Measurements from ENCODE around the gene CEP170. TPM values are rescaled to one million over a fixed set of nuclear protein-coding genes. Genes with fewer than 3 reads are reported as not detected.
A peak's percentile ranks its signal among the peaks of the same experiment; 100 is the strongest.

The CEP170 gene
- total and polyA plus RNA-seq, 10 of the 15 experiments (the other 5 are each of a cell fraction or from before 2014, with no cell fraction given) = 15.0 to 67.3 (median 40.2) TPM

DNA sequence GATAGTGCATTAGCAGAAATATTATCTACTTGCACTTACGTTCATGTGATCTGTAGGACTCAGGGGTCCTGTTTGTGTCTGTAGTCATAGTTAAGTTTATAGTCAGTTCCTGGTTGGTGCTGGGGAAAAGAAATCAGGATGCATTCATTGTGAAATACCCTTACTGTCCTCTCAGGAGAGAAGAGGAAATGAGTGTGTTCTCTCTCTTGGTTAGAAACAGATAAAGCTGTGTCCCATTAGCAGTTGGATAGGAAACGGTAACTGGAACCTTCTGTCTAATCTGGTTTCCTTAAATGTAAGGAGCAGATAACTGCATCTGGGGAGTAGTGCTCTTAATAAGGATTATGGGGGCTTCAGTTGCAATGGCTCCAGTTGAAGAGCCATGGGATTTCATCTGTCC is 9.6 kb upstream of the CEP170 start:
- RAD21 ChIA-PET (ENCODE audit: unreplicated experiment) = no interaction called here
- Histone ChIP-seq H3K79me2 (ENCODE audit: control insufficient read depth, insufficient read depth, low read length) (no peaks in the 10 kb centered on the region; the same call in 1 of the 2 replicates), H3K27ac (ENCODE audit: control insufficient read depth, insufficient read depth) (no peak overlapping the region), H3K36me3 (ENCODE audit: control insufficient read depth in 2 of 2, insufficient read depth in 2 of 2, low read length in 1 of 2) (no peaks in the 10 kb centered on the region), H3K4me3 (no peak overlapping the region), H2AFZ (ENCODE audit: control insufficient read depth, low read depth, low read length) (no peak overlapping the region; the same call in 1 of the 2 replicates), H4K20me1 (ENCODE audit: control insufficient read depth, insufficient read depth) (no peaks in the 10 kb centered on the region), H3K4me2 (ENCODE audit: control insufficient read depth, insufficient read depth) (no peak overlapping the region), H3K9me3 (replicated peaks; ENCODE audit: control insufficient read depth, insufficient read depth, low read length) (no peaks in the 10 kb centered on the region), H3K4me1 (ENCODE audit: control insufficient read depth, insufficient read depth, low read length) (peaks cover 5% of the 10 kb centered on the region), H3K27me3 (replicated peaks in 1 of 2; ENCODE audit: control insufficient read depth in 2 of 2, insufficient read depth in 2 of 2, low read length in 1 of 2) (no peaks in the 10 kb centered on the region), H3K9ac (ENCODE audit: control insufficient read depth, insufficient read depth, low read length) (no peak overlapping the region)
- CTCF ChIA-PET = interaction anchor here (0.8 to 1.9 kb wide), 2 partner anchors 8 kb away, joined by 3 to 5 read pairs; partner anchors contain the start of gene SDCCAG8
- WGBS (ENCODE audit: insufficient coverage, insufficient replicate concordance, low lambda C conversion rate, missing lambda C conversion rate) = 49% methylated on average over 2 of the region's 2 CpGs
- BruUV-seq (replicated peaks) = no TSS peak
- intact Hi-C loops (cut with micrococcal nuclease; ENCODE audit: unreplicated experiment) (no loop called here), in situ Hi-C loops (cut with MboI) (no loop called here)
- no peak for FAIRE-seq
- TF ChIP-seq GATAD2B (conservative IDR thresholded peaks at IDR 0.05; ENCODE audit: low read depth) = no peak
- peak in 1 of 2 experiments; percentile 23; a peak in 1 of 4 replicates for TF ChIP-seq ETV6 (conservative IDR thresholded peaks at IDR 0.05 in 1 of 2, IDR thresholded peaks at IDR 0.05 in 1 of 2; ENCODE audit: borderline replicate concordance in 1 of 2, low read depth in 1 of 2)
- POLR2A ChIA-PET = interaction anchor here (1.0 to 1.7 kb wide), 2 partner anchors 9 to 10 kb away, joined by 3 to 6 read pairs; partner anchors contain the start of genes CEP170 and SDCCAG8
- SMC1A ChIA-PET (ENCODE audit: uncharacterized antibody, unreplicated experiment) = interaction anchor here (1.2 to 1.3 kb wide), 2 partner anchors 8 to 48 kb away, joined by 3 to 4 read pairs; no protein-coding TSS in a partner anchor
- peak; percentile 38 for ATAC-seq
- no peak for DNase-seq (ENCODE audit: low read depth, low spot score)

DNA sequence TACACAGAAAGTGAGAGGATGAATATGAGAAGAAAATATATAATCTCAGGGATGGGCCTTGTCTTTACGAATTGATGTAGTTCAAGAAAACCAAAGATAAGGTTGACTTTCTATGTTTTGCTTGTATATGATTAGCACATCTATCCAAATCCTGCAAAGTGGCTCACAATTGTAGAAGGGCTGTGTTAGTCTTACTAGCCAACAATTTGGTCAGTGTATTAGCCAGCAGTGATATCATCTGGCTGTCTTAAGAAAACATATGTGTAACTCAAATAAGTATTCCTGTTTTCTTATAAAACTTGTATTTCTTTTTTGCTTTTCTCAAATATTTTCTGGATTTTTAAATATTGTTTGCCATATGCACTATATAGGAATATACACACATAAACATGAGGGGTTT is 6.3 kb upstream of the CEP170 start:
- Histone ChIP-seq H3K27ac (ENCODE audit: control insufficient read depth, insufficient read depth) (no peak overlapping the region), H3K27me3 (replicated peaks in 1 of 2; ENCODE audit: control insufficient read depth in 2 of 2, insufficient read depth in 2 of 2, low read length in 1 of 2) (no peaks in the 10 kb centered on the region), H3K4me3 (no peak overlapping the region), H3K79me2 (ENCODE audit: control insufficient read depth, insufficient read depth, low read length) (peaks cover 15% of the 10 kb centered on the region), H4K20me1 (ENCODE audit: control insufficient read depth, insufficient read depth) (no peaks in the 10 kb centered on the region), H2AFZ (ENCODE audit: control insufficient read depth, low read depth, low read length) (no peak overlapping the region), H3K9ac (ENCODE audit: control insufficient read depth, insufficient read depth, low read length) (no peak overlapping the region), H3K4me2 (ENCODE audit: control insufficient read depth, insufficient read depth) (no peak overlapping the region), H3K36me3 (ENCODE audit: control insufficient read depth in 2 of 2, insufficient read depth in 2 of 2, low read length in 1 of 2) (no peaks in the 10 kb centered on the region), H3K4me1 (ENCODE audit: control insufficient read depth, insufficient read depth, low read length) (peaks cover 10% of the 10 kb centered on the region), H3K9me3 (replicated peaks; ENCODE audit: control insufficient read depth, insufficient read depth, low read length) (no peaks in the 10 kb centered on the region)
- ChIA-PET SMC1A (ENCODE audit: uncharacterized antibody, unreplicated experiment) (interaction anchor here (0.7 kb wide), 1 partner anchor 12 kb away, joined by 4 read pairs; no protein-coding TSS in a partner anchor), CTCF (no interaction called here), RAD21 (ENCODE audit: unreplicated experiment) (no interaction called here), POLR2A (no interaction called here)
- no TSS peak for BruUV-seq (replicated peaks)
- intact Hi-C loops (cut with micrococcal nuclease; ENCODE audit: unreplicated experiment) = no loop called here
- FAIRE-seq (no peak), DNase-seq (ENCODE audit: low read depth, low spot score) (no peak), ATAC-seq (no peak)
- in situ Hi-C loops (cut with MboI) = no loop called here
- 100% methylated on average over 1 of the region's 1 CpG for WGBS (ENCODE audit: insufficient coverage, insufficient replicate concordance, low lambda C conversion rate, missing lambda C conversion rate)
- TF ChIP-seq NBN (IDR thresholded peaks at IDR 0.05) = no peak
- TF ChIP-seq EED (IDR thresholded peaks at IDR 0.05; ENCODE audit: low read depth) = no peak
- TF ChIP-seq CREM (IDR thresholded peaks at IDR 0.05; ENCODE audit: low read depth) = no peak
- no peak for TF ChIP-seq POU2F2 (IDR thresholded peaks at IDR 0.05; ENCODE audit: borderline replicate concordance, low read depth, low read length)
- TF ChIP-seq ESRRA (IDR thresholded peaks at IDR 0.05; ENCODE audit: low read length) = no peak
- TF ChIP-seq ZNF622 (IDR thresholded peaks at IDR 0.05) = no peak
- no peak for TF ChIP-seq SPI1 (IDR thresholded peaks at IDR 0.05; ENCODE audit: borderline replicate concordance, insufficient read depth, low read depth, low read length)
- TF ChIP-seq POLR2A (IDR thresholded peaks at IDR 0.05; ENCODE audit: low read depth, low read length) = no peak
- TF ChIP-seq GABPA (IDR thresholded peaks at IDR 0.05; ENCODE audit: low read depth) = no peak
- TF ChIP-seq GATAD2B (conservative IDR thresholded peaks at IDR 0.05; ENCODE audit: low read depth) = no peak
- TF ChIP-seq NR2C2 (IDR thresholded peaks at IDR 0.05; ENCODE audit: borderline replicate concordance, control insufficient read depth, insufficient read length, low read depth) = no peak
- TF ChIP-seq, protein P1, sequence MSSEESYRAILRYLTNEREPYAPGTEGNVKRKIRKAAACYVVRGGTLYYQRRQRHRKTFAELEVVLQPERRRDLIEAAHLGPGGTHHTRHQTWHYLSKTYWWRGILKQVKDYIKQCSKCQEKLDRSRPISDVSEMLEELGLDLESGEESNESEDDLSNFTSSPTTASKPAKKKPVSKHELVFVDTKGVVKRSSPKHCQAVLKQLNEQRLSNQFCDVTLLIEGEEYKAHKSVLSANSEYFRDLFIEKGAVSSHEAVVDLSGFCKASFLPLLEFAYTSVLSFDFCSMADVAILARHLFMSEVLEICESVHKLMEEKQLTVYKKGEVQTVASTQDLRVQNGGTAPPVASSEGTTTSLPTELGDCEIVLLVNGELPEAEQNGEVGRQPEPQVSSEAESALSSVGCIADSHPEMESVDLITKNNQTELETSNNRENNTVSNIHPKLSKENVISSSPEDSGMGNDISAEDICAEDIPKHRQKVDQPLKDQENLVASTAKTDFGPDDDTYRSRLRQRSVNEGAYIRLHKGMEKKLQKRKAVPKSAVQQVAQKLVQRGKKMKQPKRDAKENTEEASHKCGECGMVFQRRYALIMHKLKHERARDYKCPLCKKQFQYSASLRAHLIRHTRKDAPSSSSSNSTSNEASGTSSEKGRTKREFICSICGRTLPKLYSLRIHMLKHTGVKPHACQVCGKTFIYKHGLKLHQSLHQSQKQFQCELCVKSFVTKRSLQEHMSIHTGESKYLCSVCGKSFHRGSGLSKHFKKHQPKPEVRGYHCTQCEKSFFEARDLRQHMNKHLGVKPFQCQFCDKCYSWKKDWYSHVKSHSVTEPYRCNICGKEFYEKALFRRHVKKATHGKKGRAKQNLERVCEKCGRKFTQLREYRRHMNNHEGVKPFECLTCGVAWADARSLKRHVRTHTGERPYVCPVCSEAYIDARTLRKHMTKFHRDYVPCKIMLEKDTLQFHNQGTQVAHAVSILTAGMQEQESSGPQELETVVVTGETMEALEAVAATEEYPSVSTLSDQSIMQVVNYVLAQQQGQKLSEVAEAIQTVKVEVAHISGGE (CRISPR knock-in tag; IDR thresholded peaks at IDR 0.05) = no peak
- no peak for TF ChIP-seq SREBF2 (IDR thresholded peaks at IDR 0.05; ENCODE audit: low read length)
- TF ChIP-seq STAT1 (conservative IDR thresholded peaks at IDR 0.05) = no peak
- no peak for TF ChIP-seq NFYA (IDR thresholded peaks at IDR 0.05; ENCODE audit: borderline replicate concordance, low read depth, low read length)
